Measurements from ENCODE around the gene ZNF208. TPM values are rescaled to one million over a fixed set of nuclear protein-coding genes. Genes with fewer than 3 reads are reported as not detected.

The ZNF208 gene
- total RNA-seq = 34.3 TPM

DNA sequence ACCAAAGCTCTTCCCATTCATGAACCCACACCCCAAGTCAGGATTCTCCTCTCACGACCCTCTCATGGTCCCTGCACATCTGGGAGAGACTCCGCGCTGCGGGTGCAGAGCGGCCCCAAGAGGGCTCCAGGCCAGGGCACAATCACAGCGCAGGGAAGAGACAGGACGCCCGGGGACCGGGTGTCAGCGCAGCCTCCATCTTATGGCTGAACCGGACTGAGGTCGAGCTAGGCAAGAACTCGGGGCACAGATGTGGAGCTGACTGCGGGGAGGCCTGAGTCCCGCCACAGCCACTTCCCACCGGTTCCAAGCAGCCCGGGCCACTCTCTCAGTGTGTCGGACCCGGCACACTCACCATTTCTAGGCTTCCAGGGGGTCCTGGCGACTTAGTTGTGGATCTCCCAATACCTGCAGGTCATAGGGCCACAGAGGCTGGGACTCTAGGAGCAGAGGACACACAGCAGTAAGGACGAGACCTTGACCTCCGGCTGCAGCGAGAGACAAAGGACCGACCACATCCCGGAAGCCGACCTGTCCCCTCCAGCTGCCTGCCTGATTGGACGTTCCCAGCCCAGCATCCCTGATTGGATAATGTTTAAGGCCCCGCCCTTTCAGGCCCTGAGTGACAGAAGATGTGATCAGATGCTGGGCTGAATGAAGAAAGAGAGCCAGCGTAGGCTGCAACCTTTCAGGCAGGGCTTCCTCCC lies at the start of gene ZNF208:
Gene ZNF208, minus strand, starts transcription at position 507 of the 707 bp plus-strand sequence. Its CDS starts 149 bp downstream, at position 358.

Other genes starting within 250 kb of the ZNF208 start
- gene ZNF100, start 243.4 kb downstream of the ZNF208 start, total RNA-seq = 22.4 TPM
- gene ZNF43, start 174.8 kb downstream of the ZNF208 start, total RNA-seq = 42.9 TPM
- gene ZNF257, start 41.5 kb upstream of the ZNF208 start, total RNA-seq = 4.1 TPM
- gene ZNF676, start 186.0 kb upstream of the ZNF208 start, total RNA-seq = 3.4 TPM